Neural crest cell (in vitro differentiated cells): ENCODE data around the gene TAF7L. TPM values are rescaled to one million over a fixed set of nuclear protein-coding genes. Genes with fewer than 3 reads are reported as not detected.

Source experiments
- DNase-seq: peaks from one replicate; pipeline ENCODE4 v3.0.0; 2021; ENCODE audit warnings: low read depth, mixed read lengths, low spot score
- H3K27ac Mint-ChIP-seq: one replicate; pipeline ENCODE4 v1.8.0; 2021; ENCODE audit warnings: mild to moderate bottlenecking, mixed read lengths; ENCODE audit not compliant: unreplicated experiment
- H3K27me3 Mint-ChIP-seq: 2 replicates; pipeline ENCODE4 v1.8.0; 2021; ENCODE audit warnings: low read depth, mild to moderate bottlenecking, mixed read lengths
- H3K36me3 Mint-ChIP-seq: 2 replicates; pipeline ENCODE4 v1.8.0; 2021; ENCODE audit warnings: low read depth, mild to moderate bottlenecking, mixed read lengths
- H3K4me1 Mint-ChIP-seq: 2 replicates; pipeline ENCODE4 v1.8.0; 2021; ENCODE audit warnings: mixed read lengths
- H3K4me3 Mint-ChIP-seq: one replicate; pipeline ENCODE4 v1.8.0; 2021; ENCODE audit warnings: mild to moderate bottlenecking, mixed read lengths
- H3K9me3 Mint-ChIP-seq: 2 replicates; pipeline ENCODE4 v1.8.0; 2021; ENCODE audit warnings: mixed read lengths
- total RNA-seq: library from RNA; stranded (reverse); gene quantifications from 2 replicates; pipeline ENCODE4 v1.2.1, GENCODE V29; 2021
- TF ChIP-seq, protein P1 (sequence below): fragments of 200-600 bp; sonication (generic); conservative IDR thresholded peaks from 2 replicates; pipeline ENCODE4 v1.5.0; 2021; ENCODE audit warnings: antibody characterized with exemption, mild to moderate bottlenecking

The TAF7L gene
- total RNA-seq, 1 donor from 2014 or later = 0.19 TPM

DNA sequence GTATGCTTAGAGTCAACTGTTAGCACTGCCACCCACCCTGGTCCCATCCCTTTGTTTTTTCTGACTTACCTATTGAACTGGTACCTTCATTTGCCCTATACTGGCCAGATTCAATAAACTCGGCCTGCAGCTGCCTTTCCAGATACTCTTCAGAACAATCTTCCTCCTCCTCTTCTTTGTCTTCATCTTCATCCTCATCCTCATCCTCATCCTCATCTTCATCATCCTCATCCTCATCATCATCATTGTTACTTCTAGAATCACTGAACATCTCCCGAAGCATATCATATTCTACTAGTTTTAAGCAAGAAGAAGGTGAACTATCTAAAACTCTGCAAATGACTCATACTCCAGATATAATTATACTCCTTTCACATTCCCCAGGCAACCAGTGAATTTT, 14.9 kb downstream of the TAF7L start:
- Mint-ChIP-seq H3K4me1 (no peaks in the 10 kb centered on the region), H3K27me3 (no peaks in the 10 kb centered on the region), H3K4me3 (no peak overlapping the region), H3K9me3 (peaks cover 2% of the 10 kb centered on the region), H3K36me3 (peaks cover 2% of the 10 kb centered on the region), H3K27ac (no peak overlapping the region)
- TF ChIP-seq, protein P1, sequence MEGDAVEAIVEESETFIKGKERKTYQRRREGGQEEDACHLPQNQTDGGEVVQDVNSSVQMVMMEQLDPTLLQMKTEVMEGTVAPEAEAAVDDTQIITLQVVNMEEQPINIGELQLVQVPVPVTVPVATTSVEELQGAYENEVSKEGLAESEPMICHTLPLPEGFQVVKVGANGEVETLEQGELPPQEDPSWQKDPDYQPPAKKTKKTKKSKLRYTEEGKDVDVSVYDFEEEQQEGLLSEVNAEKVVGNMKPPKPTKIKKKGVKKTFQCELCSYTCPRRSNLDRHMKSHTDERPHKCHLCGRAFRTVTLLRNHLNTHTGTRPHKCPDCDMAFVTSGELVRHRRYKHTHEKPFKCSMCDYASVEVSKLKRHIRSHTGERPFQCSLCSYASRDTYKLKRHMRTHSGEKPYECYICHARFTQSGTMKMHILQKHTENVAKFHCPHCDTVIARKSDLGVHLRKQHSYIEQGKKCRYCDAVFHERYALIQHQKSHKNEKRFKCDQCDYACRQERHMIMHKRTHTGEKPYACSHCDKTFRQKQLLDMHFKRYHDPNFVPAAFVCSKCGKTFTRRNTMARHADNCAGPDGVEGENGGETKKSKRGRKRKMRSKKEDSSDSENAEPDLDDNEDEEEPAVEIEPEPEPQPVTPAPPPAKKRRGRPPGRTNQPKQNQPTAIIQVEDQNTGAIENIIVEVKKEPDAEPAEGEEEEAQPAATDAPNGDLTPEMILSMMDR = no peak
- DNase-seq = no peak

DNA sequence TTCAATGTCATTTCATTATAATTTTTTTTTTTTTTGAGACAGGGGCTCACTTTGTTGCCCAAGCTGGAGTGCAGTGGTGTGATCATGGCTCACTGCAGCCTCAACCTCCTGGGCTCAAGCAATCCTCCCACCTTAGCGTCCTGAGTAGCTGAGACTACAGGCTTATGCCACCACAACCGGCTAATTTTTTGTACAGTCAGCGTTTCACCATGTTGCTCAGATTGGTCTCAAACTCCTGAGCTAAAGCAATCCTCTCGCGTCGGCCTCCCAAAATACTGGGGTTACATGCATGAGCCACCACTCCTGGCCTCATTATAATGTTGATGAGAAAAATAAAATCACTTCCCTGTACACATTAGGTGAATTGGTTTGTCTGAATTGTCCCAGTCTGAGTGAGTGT, 16.9 kb downstream of the TAF7L start:
- Mint-ChIP-seq H3K27ac (no peak overlapping the region), H3K9me3 (peaks cover 2% of the 10 kb centered on the region), H3K4me3 (no peak overlapping the region), H3K4me1 (no peaks in the 10 kb centered on the region), H3K36me3 (peaks cover 2% of the 10 kb centered on the region), H3K27me3 (no peaks in the 10 kb centered on the region)
- TF ChIP-seq, protein P1 = no peak
- DNase-seq = no peak

DNA sequence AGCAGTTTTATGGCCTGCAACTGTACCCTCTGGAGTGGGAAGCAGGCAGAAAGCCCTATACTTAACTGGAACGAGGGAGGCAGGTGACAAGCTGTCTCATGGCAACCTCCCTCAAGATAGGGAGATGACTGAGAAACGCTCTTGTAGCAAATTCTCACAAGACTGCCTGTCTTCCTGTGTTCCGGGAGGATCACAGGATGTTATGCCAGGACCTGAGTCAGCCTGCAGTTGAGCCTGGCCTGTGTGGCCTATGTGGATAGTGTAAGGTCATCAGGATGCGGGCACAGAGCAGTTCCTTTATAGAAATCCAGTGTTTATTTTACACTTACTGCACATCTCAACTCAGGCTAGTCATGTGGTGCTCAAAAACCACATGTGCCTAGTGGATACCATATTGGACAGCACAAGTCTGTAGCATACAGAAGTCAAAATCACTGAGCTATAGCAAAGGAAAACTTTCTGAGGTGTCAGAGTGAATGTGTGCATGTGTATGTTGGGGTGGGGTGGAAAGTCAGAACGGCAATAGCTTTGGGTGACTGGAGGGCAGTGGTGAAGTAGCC, 25.2 kb downstream of the TAF7L start:
- no peak overlapping the region for H3K4me3 Mint-ChIP-seq
- H3K36me3 Mint-ChIP-seq = no peaks in the 10 kb centered on the region
- peaks cover 2% of the 10 kb centered on the region for H3K9me3 Mint-ChIP-seq
- H3K27ac Mint-ChIP-seq = no peak overlapping the region
- no peaks in the 10 kb centered on the region for H3K27me3 Mint-ChIP-seq
- TF ChIP-seq, protein P1 = no peak
- DNase-seq = no peak
- no peaks in the 10 kb centered on the region for H3K4me1 Mint-ChIP-seq

DNA sequence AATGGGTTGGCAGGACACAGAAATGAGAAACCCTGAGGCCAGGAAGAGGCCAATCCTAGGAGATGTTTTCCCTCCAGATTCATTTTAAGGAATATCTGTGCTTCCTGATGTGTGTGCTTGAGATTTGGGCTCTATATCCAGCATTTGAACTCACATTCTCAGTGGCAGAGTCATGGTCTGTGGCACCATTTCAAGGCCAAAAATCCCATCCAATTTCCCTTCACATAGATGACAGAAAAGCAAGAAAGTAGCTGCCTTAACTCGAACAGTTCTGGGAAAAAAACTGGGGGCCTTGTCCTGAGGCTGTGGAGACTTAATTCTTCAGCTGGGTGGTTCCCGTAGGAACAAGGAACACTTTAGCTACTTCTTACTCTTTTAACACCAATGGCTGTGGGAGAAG, 27.4 kb downstream of the TAF7L start:
- Mint-ChIP-seq H3K4me3 (no peak overlapping the region), H3K4me1 (no peaks in the 10 kb centered on the region), H3K27me3 (no peaks in the 10 kb centered on the region), H3K9me3 (no peaks in the 10 kb centered on the region), H3K36me3 (no peaks in the 10 kb centered on the region), H3K27ac (no peak overlapping the region)
- TF ChIP-seq, protein P1 = no peak
- no peak for DNase-seq

DNA sequence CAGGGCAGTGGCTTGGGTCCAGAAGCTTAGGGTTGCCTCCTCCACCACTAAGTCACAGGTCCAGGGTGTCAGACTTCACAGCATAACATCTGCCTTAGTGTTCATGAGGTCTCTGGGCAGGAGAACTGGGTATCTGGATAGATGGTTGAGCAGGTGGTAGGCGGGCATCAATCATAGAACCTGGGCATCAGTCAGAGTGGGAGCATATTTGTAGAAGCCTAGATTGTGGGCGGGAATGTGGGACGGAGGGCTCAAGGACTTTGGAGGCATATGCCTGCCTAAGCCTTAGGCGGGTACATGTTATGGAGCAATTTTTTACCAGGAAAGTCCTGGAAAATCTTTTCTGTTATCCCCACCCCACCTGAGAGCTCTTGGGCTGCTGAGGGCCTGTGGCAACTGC, 28.5 kb downstream of the TAF7L start:
- H3K4me1 Mint-ChIP-seq = no peaks in the 10 kb centered on the region
- H3K27ac Mint-ChIP-seq = no peak overlapping the region
- H3K36me3 Mint-ChIP-seq = no peaks in the 10 kb centered on the region
- no peaks in the 10 kb centered on the region for H3K9me3 Mint-ChIP-seq
- TF ChIP-seq, protein P1 = no peak
- no peaks in the 10 kb centered on the region for H3K27me3 Mint-ChIP-seq
- no peak for DNase-seq
- no peak overlapping the region for H3K4me3 Mint-ChIP-seq

DNA sequence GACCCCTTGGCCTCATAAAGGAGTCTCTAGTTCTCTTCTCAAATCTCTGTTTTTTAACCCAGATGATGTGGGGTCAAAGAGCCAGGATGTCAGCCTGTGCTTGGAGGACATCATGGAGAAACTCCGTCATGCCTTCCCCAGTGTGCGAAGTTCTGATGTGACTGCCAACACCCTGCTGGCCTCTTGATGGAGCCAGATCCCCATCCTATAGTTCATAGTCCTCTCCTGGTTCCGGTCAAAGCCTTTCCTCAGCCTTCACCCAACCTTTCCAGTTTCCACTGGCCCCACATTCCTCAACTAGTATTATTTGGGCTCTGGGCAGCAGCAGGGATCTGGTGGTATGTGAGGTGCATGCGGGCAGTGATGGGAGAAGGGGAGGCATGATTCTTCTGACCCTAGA, 30.7 kb downstream of the TAF7L start:
- TF ChIP-seq, protein P1 = no peak
- no peaks in the 10 kb centered on the region for H3K36me3 Mint-ChIP-seq
- H3K9me3 Mint-ChIP-seq = peaks cover 2% of the 10 kb centered on the region
- no peak overlapping the region for H3K27ac Mint-ChIP-seq
- H3K4me1 Mint-ChIP-seq = no peaks in the 10 kb centered on the region
- H3K4me3 Mint-ChIP-seq = no peak overlapping the region
- no peaks in the 10 kb centered on the region for H3K27me3 Mint-ChIP-seq
- DNase-seq = no peak
